Prostate gland (tissue), 2 donors: ENCODE measurements around the gene TMEM242.

Experiments used
- CTCF ChIP-seq, 4 experiments: fragments of 200-600 bp in 2 of 4; fragments of 450-650 bp in 2 of 4; sonication (generic) in 2 of 4; IDR thresholded peaks; 1 replicate in 3 of 4; 2 replicates in 1 of 4; pipeline ENCODE4 v1.5.1; 2016 to 2019; ENCODE audit warnings: antibody characterized with exemption in 4 of 4, mild to moderate bottlenecking in 2 of 4, moderate library complexity in 2 of 4
- POLR2AphosphoS5 ChIP-seq: sonication (generic); formaldehyde crosslinking; IDR thresholded peaks from one replicate; pipeline ENCODE4 v1.6.1; 2017; ENCODE audit warnings: antibody characterized with exemption

DNA sequence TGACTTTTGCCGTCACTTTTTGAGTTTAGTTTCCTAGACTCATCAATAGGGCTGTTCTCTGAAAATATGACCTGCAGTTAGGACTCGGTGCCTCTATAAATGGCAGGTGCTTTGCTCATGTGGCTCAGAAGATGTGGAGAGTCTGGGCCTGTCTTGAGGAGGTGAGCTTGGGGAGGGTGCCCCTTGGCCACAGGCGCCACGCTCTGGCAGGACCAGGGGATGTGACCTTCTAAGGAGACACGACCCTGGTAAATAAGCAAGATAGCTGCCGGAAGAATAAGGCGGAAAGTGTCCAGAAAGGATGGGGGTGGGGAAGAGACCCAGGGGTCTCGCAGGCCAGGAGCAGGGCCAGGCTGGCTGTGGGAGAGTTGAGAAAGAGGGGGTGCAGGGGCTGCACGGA, 46.6 kb downstream of the TMEM242 start:
- no peak for TF ChIP-seq CTCF (IDR thresholded peaks at IDR 0.05)
- no peak for TF ChIP-seq POLR2AphosphoS5
